SU-DHL-6 (cell line): ENCODE results near the gene LRIT2.

Source experiments
- EZH2phosphoT487 ChIP-seq: fragments of 200-600 bp; sonication (generic), shearing (Covaris generic); conservative IDR thresholded peaks from 2 replicates; pipeline ENCODE4 v1.6.1; 2018; ENCODE audit warnings: mild to moderate bottlenecking, antibody characterized with exemption, low read length, moderate library complexity, mixed read lengths
- TF ChIP-seq, protein P1 (sequence below): fragments of 200-600 bp; sonication (generic); IDR thresholded peaks from one replicate; pipeline ENCODE4 v1.5.1; 2017; ENCODE audit warnings: antibody characterized with exemption, mild to moderate bottlenecking, low read length, moderate library complexity; ENCODE audit not compliant: insufficient read depth, poor library complexity, severe bottlenecking

DNA sequence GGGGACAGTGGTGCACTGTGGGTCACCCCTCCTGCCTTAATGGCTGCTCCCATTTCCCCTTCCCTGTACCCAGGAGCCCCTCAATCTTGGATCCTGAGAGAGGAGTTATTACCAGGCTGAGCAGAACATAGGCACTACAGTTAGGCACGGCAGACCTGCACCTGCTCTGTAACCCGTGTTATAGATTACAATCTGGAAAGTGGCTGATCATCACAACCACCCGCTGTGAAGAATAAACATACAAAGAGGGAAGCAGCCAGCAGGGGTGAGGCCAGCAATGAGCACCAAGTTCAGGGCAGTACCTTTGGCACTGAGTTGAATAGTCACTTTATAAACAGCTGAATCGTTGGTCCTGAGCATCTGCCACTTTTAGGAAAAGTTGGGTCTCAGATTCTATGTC is 29.3 kb downstream of the LRIT2 start:
- TF ChIP-seq, protein P1, sequence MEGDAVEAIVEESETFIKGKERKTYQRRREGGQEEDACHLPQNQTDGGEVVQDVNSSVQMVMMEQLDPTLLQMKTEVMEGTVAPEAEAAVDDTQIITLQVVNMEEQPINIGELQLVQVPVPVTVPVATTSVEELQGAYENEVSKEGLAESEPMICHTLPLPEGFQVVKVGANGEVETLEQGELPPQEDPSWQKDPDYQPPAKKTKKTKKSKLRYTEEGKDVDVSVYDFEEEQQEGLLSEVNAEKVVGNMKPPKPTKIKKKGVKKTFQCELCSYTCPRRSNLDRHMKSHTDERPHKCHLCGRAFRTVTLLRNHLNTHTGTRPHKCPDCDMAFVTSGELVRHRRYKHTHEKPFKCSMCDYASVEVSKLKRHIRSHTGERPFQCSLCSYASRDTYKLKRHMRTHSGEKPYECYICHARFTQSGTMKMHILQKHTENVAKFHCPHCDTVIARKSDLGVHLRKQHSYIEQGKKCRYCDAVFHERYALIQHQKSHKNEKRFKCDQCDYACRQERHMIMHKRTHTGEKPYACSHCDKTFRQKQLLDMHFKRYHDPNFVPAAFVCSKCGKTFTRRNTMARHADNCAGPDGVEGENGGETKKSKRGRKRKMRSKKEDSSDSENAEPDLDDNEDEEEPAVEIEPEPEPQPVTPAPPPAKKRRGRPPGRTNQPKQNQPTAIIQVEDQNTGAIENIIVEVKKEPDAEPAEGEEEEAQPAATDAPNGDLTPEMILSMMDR: no peak
- TF ChIP-seq EZH2phosphoT487: no peak
